Measurements from ENCODE around the gene PPY. TPM values are rescaled to one million over a fixed set of nuclear protein-coding genes. Genes with fewer than 3 reads are reported as not detected.
"Not testable (repeated sequence)": the region's sequence is repeated elsewhere in the genome, so short reads cannot be mapped to it uniquely, and the experiment has no call there.

PPY gene
- total RNA-seq, 1 donor from 2014 or later = not detected

- Mint-ChIP-seq H3K4me1 (peaks cover 9% of the 10 kb centered on the region), H3K27me3 (peaks cover 54% of the 10 kb centered on the region), H3K36me3 (ENCODE audit: low read depth) (no peaks in the 10 kb centered on the region), H3K27ac (no peak overlapping the region), H3K4me3 (no peak overlapping the region), H3K9me3 (no peaks in the 10 kb centered on the region)
- intact Hi-C loops (cut with micrococcal nuclease) = no loop called here
- TF ChIP-seq, protein P1, sequence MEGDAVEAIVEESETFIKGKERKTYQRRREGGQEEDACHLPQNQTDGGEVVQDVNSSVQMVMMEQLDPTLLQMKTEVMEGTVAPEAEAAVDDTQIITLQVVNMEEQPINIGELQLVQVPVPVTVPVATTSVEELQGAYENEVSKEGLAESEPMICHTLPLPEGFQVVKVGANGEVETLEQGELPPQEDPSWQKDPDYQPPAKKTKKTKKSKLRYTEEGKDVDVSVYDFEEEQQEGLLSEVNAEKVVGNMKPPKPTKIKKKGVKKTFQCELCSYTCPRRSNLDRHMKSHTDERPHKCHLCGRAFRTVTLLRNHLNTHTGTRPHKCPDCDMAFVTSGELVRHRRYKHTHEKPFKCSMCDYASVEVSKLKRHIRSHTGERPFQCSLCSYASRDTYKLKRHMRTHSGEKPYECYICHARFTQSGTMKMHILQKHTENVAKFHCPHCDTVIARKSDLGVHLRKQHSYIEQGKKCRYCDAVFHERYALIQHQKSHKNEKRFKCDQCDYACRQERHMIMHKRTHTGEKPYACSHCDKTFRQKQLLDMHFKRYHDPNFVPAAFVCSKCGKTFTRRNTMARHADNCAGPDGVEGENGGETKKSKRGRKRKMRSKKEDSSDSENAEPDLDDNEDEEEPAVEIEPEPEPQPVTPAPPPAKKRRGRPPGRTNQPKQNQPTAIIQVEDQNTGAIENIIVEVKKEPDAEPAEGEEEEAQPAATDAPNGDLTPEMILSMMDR (IDR thresholded peaks at IDR 0.05) = no peak
- CTCF ChIA-PET = no interaction called here
- ATAC-seq (ENCODE audit: low read depth) (no peak), DNase-seq (no peak)
- POLR2A ChIA-PET = no interaction called here
Measured at GRCh38 chr17:43898446-43898845, 43.8 kb downstream of the PPY start.

- H3K4me3 Mint-ChIP-seq = no peak overlapping the region
- ATAC-seq (ENCODE audit: low read depth) (no peak), DNase-seq (no peak)
- H3K27me3 Mint-ChIP-seq = peaks cover 52% of the 10 kb centered on the region
- ChIA-PET CTCF (no interaction called here), POLR2A (no interaction called here)
- no peak overlapping the region for H3K27ac Mint-ChIP-seq
- no peaks in the 10 kb centered on the region for H3K36me3 Mint-ChIP-seq (ENCODE audit: low read depth)
- intact Hi-C loops (cut with micrococcal nuclease) = no loop called here
- peaks cover 9% of the 10 kb centered on the region for H3K4me1 Mint-ChIP-seq
- no peaks in the 10 kb centered on the region for H3K9me3 Mint-ChIP-seq
- TF ChIP-seq, protein P1 (IDR thresholded peaks at IDR 0.05) = no peak
Measured at GRCh38 chr17:43897831-43898230, 44.4 kb downstream of the PPY start.

- CTCF ChIA-PET; H3K4me3 Mint-ChIP-seq; ATAC-seq (ENCODE audit: low read depth); H3K4me1 Mint-ChIP-seq; POLR2A ChIA-PET; H3K9me3 Mint-ChIP-seq; H3K27ac Mint-ChIP-seq; H3K36me3 Mint-ChIP-seq (ENCODE audit: low read depth); intact Hi-C loops (cut with micrococcal nuclease); DNase-seq: not testable (repeated sequence)
- peaks cover 33% of the 10 kb centered on the region for H3K27me3 Mint-ChIP-seq
Measured at GRCh38 chr17:43894494-43894893, 47.8 kb downstream of the PPY start.

DNA sequence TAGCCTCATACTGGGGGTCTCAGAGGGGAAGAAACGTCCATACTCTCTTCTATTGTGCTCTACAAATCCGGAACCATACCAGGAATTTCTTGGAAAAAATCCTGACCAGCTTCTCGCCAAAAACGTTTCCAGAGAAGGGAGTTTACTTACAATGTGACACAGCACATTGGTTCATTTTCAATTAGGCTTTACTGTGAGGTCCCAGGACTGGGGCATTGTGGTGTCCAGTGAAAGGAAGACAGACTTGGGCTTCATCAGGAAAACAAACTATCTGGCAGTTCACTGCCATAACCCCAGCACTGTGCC is 49.7 kb downstream of the PPY start:
- Mint-ChIP-seq H3K27me3 (peaks cover 27% of the 10 kb centered on the region), H3K27ac (no peak overlapping the region), H3K4me1 (no peaks in the 10 kb centered on the region), H3K4me3 (no peak overlapping the region), H3K9me3 (no peaks in the 10 kb centered on the region), H3K36me3 (ENCODE audit: low read depth) (no peaks in the 10 kb centered on the region)
- ChIA-PET CTCF (no interaction called here), POLR2A (no interaction called here)
- TF ChIP-seq, protein P1 (IDR thresholded peaks at IDR 0.05) = no peak
- no peak for ATAC-seq (ENCODE audit: low read depth)
- no peak for DNase-seq
- intact Hi-C loops (cut with micrococcal nuclease) = no loop called here

- no peak overlapping the region for H3K27ac Mint-ChIP-seq
- no peaks in the 10 kb centered on the region for H3K36me3 Mint-ChIP-seq (ENCODE audit: low read depth)
- TF ChIP-seq, protein P1 (IDR thresholded peaks at IDR 0.05) = no peak
- intact Hi-C loops (cut with micrococcal nuclease) = no loop called here
- H3K4me3 Mint-ChIP-seq = no peak overlapping the region
- no peaks in the 10 kb centered on the region for H3K9me3 Mint-ChIP-seq
- ChIA-PET CTCF (no interaction called here), POLR2A (no interaction called here)
- H3K27me3 Mint-ChIP-seq = peaks cover 23% of the 10 kb centered on the region
- no peak for ATAC-seq (ENCODE audit: low read depth)
- no peak for DNase-seq
- H3K4me1 Mint-ChIP-seq = no peaks in the 10 kb centered on the region
Measured at GRCh38 chr17:43891851-43892646, 50.2 kb downstream of the PPY start.

Other genes with a start within 250 kb of the PPY start
- gene SOST, start 183.7 kb downstream of the PPY start, total RNA-seq = not detected in 2 replicates
- gene DUSP3, start 163.5 kb downstream of the PPY start, total RNA-seq = 16.4 and 16.6 TPM in 2 replicates
- not detected in 2 replicates for gene CFAP97D1, start 162.0 kb downstream of the PPY start, total RNA-seq
- not detected in 2 replicates for gene MPP3, start 109.3 kb downstream of the PPY start, total RNA-seq
- not detected in 2 replicates for gene CD300LG, start 95.3 kb downstream of the PPY start, total RNA-seq
- not detected in 2 replicates for gene MPP2, start 34.9 kb downstream of the PPY start, total RNA-seq
- gene PYY, start 11.5 kb upstream of the PPY start, total RNA-seq = not detected in 2 replicates
- 1.0 and 1.2 TPM in 2 replicates for gene NAGS, start 62.1 kb upstream of the PPY start, total RNA-seq
- gene TMEM101, start 72.5 kb upstream of the PPY start, total RNA-seq = 23.0 and 24.6 TPM in 2 replicates
- 57.3 and 68.7 TPM in 2 replicates for gene LSM12, start 124.2 kb upstream of the PPY start, total RNA-seq
- gene G6PC3, start 128.3 kb upstream of the PPY start, total RNA-seq = 30.9 and 35.2 TPM in 2 replicates
- 28.4 and 35.1 TPM in 2 replicates for gene HDAC5, start 181.2 kb upstream of the PPY start, total RNA-seq
- gene HROB, start 199.5 kb upstream of the PPY start, total RNA-seq = 2.2 and 5.0 TPM in 2 replicates
- gene ASB16, start 228.2 kb upstream of the PPY start, total RNA-seq = not detected in 2 replicates
- 32.3 and 36.0 TPM in 2 replicates for gene TMUB2, start 244.5 kb upstream of the PPY start, total RNA-seq